Osteoblast (primary cell): ENCODE data around the gene F7. TPM values are rescaled to one million over a fixed set of nuclear protein-coding genes. Genes with fewer than 3 reads are reported as not detected.
A peak's percentile ranks its signal among the peaks of the same experiment; 100 is the strongest.

Experiments used
- DNase-seq: peaks from one replicate; pipeline ENCODE4 v3.0.0; 2011; ENCODE audit warnings: low spot score, mixed read lengths; ENCODE audit not compliant: insufficient read length; ENCODE audit errors: missing footprints
- H2AFZ ChIP-seq: 2 replicates; pipeline ENCODE4 v1.6.0; 2011; ENCODE audit warnings: mild to moderate bottlenecking, low read length
- H3K27ac ChIP-seq: 2 replicates; pipeline ENCODE4 v1.5.1; 2011; ENCODE audit warnings: mild to moderate bottlenecking, low read depth, low read length, moderate library complexity
- H3K27me3 ChIP-seq: 2 replicates; pipeline ENCODE4 v1.6.0; 2012; ENCODE audit warnings: mild to moderate bottlenecking, control low read depth, inconsistent platforms, low read length, moderate library complexity; ENCODE audit not compliant: insufficient read depth
- H3K36me3 ChIP-seq: 2 replicates; pipeline ENCODE4 v1.5.1; 2011; ENCODE audit warnings: mild to moderate bottlenecking, low read length, control low read depth, moderate library complexity; ENCODE audit not compliant: insufficient read depth
- H3K4me1 ChIP-seq: 2 replicates; pipeline ENCODE4 v1.5.1; 2011; ENCODE audit warnings: mild to moderate bottlenecking, low read length, control low read depth, moderate library complexity; ENCODE audit not compliant: insufficient read depth
- H3K4me2 ChIP-seq: 2 replicates; pipeline ENCODE4 v1.6.0; 2011; ENCODE audit warnings: mild to moderate bottlenecking, low read length; ENCODE audit not compliant: insufficient read depth
- H3K4me3 ChIP-seq: fragments of 200-600 bp; sonication (generic); 3 replicates; pipeline ENCODE4 v1.5.1; 2012; ENCODE audit warnings: mild to moderate bottlenecking, low read length, inconsistent platforms; ENCODE audit not compliant: insufficient read depth
- H3K79me2 ChIP-seq: 2 replicates; pipeline ENCODE4 v1.6.0; 2012; ENCODE audit warnings: mild to moderate bottlenecking, low read length, control low read depth, inconsistent platforms; ENCODE audit not compliant: insufficient read depth
- H3K9me3 ChIP-seq: 2 replicates; pipeline ENCODE4 v1.5.1; 2011; ENCODE audit warnings: low read depth, low read length, control low read depth
- H4K20me1 ChIP-seq: 2 replicates; pipeline ENCODE4 v1.6.0; 2012; ENCODE audit warnings: mild to moderate bottlenecking, low read length, control low read depth; ENCODE audit not compliant: insufficient read depth
- total RNA-seq: library from RNA; depleted of rRNA; stranded (reverse); fragments of >200 nt; gene quantifications from 2 replicates; pipeline ENCODE4 v1.2.3, GENCODE V29; 2012
- TF ChIP-seq, protein P1 (sequence below): IDR thresholded peaks from 2 replicates; pipeline ENCODE4 v1.5.1; 2011; ENCODE audit warnings: mild to moderate bottlenecking, low read depth, low read length, moderate library complexity; ENCODE audit errors: extremely low read depth

F7 gene
- total RNA-seq, 1 donor = under 0.01 TPM

- H3K4me3 ChIP-seq = no peak overlapping the region
Measured at GRCh38 chr13:113138792-113139551, 33.4 kb downstream of the F7 start.

GRCh38 chr13:113139577-113139976 lies 34.0 kb downstream of the F7 start:
- no peaks in the 10 kb centered on the region for H3K79me2 ChIP-seq
- H3K27ac ChIP-seq = no peak overlapping the region
- no peak overlapping the region for H3K4me2 ChIP-seq
- no peak overlapping the region for H3K4me3 ChIP-seq
- DNase-seq = peak; percentile 46
- no peaks in the 10 kb centered on the region for H3K36me3 ChIP-seq
- TF ChIP-seq, protein P1, sequence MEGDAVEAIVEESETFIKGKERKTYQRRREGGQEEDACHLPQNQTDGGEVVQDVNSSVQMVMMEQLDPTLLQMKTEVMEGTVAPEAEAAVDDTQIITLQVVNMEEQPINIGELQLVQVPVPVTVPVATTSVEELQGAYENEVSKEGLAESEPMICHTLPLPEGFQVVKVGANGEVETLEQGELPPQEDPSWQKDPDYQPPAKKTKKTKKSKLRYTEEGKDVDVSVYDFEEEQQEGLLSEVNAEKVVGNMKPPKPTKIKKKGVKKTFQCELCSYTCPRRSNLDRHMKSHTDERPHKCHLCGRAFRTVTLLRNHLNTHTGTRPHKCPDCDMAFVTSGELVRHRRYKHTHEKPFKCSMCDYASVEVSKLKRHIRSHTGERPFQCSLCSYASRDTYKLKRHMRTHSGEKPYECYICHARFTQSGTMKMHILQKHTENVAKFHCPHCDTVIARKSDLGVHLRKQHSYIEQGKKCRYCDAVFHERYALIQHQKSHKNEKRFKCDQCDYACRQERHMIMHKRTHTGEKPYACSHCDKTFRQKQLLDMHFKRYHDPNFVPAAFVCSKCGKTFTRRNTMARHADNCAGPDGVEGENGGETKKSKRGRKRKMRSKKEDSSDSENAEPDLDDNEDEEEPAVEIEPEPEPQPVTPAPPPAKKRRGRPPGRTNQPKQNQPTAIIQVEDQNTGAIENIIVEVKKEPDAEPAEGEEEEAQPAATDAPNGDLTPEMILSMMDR = no peak
- H3K4me1 ChIP-seq = no peaks in the 10 kb centered on the region
- no peaks in the 10 kb centered on the region for H4K20me1 ChIP-seq
- H3K27me3 ChIP-seq = peaks cover 33% of the 10 kb centered on the region
- H3K9me3 ChIP-seq = no peaks in the 10 kb centered on the region
- no peak overlapping the region for H2AFZ ChIP-seq

More at GRCh38 chr13:113138792-113139551, 33.4 kb downstream of the F7 start:
- no peak overlapping the region for H3K27ac ChIP-seq
- H2AFZ ChIP-seq = no peak overlapping the region
- no peaks in the 10 kb centered on the region for H3K36me3 ChIP-seq
- no peaks in the 10 kb centered on the region for H3K79me2 ChIP-seq
- no peaks in the 10 kb centered on the region for H3K9me3 ChIP-seq
- H3K4me1 ChIP-seq = no peaks in the 10 kb centered on the region
- no peak overlapping the region for H3K4me2 ChIP-seq
- no peaks in the 10 kb centered on the region for H4K20me1 ChIP-seq
- peaks cover 38% of the 10 kb centered on the region for H3K27me3 ChIP-seq
- peak; percentile 49 for DNase-seq
- TF ChIP-seq, protein P1 = no peak

DNA sequence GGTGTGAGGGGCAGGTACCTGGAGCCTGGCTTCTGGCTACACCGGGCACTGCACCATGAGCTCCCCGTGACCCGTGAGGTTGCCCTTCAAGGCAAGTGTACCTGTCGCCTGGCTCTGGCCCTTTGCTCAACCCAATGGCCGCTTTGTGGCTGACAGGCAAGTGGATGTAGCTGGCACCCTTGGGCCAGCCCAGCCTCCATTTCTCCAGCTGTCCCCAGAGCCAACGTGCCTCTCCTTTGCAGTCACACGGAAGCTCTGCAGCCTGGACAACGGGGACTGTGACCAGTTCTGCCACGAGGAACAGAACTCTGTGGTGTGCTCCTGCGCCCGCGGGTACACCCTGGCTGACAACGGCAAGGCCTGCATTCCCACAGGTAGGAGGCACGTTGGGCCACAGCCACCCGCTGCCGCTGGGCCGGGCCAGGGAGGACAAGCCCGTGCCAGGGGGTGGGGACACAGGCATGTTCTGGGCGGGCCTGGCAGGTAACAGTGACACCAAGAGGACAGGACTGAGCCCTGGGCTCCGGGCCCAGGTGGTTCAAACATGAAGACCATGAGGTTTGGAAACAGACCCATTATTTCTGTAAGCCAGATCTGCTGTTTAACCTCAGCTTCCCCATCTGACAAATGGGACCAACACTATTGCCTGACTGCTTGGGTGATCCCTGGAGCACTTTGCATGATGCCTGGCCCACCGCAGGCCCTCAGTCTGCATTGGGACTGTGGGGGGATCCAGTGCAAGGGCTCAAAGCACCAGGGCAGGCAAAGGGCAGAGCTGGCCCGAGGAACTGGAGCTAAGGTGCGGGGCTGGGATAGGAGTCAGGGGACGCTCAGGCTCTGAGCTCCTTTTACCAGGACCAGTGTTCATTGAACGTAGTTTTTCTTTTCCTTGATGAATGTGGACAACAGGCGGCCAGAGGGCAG lies 35.3 kb downstream of the F7 start:
- Histone ChIP-seq H3K79me2 (no peaks in the 10 kb centered on the region), H3K4me2 (no peak overlapping the region), H3K36me3 (no peaks in the 10 kb centered on the region), H3K4me1 (no peaks in the 10 kb centered on the region), H3K27ac (no peak overlapping the region), H4K20me1 (no peaks in the 10 kb centered on the region), H3K4me3 (no peak overlapping the region), H3K9me3 (no peaks in the 10 kb centered on the region), H3K27me3 (peaks cover 25% of the 10 kb centered on the region), H2AFZ (no peak overlapping the region)
- TF ChIP-seq, protein P1 = no peak
- peak; percentile 48 for DNase-seq

DNA sequence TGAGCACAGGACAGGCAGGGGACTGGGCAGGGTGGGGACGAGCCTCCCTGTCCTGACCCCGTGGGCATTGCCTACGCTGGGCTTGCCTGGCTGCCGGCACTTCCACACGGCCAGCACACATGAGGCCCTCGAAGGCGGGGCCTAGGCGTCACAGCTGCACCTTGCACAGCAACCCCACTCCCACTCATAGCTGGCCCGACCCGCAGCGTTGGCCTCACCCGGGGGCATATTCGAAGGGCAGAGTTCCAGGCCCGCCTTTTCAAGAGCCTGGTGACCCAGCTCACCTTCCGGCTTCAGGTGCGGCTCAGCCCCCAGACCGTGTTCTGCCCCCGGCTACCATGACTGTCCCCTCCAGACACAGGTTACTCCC lies 36.0 kb downstream of the F7 start:
- Histone ChIP-seq H3K9me3 (no peaks in the 10 kb centered on the region), H2AFZ (no peak overlapping the region), H3K4me1 (no peaks in the 10 kb centered on the region), H3K79me2 (no peaks in the 10 kb centered on the region), H4K20me1 (no peaks in the 10 kb centered on the region), H3K4me2 (no peak overlapping the region), H3K36me3 (no peaks in the 10 kb centered on the region), H3K27ac (no peak overlapping the region), H3K27me3 (peaks cover 20% of the 10 kb centered on the region), H3K4me3 (no peak overlapping the region)
- TF ChIP-seq, protein P1 = no peak
- DNase-seq = peak; percentile 25
